PC-3 (cell line): ENCODE results near the gene PGA3.
"Not testable (repeated sequence)": the region's sequence is repeated elsewhere in the genome, so short reads cannot be mapped to it uniquely, and the experiment has no call there.

Source experiments
- CTCF ChIP-seq: fragments of 300-600 bp; sonication (generic); conservative IDR thresholded peaks from 2 replicates; pipeline ENCODE4 v1.5.1; 2017; ENCODE audit warnings: antibody characterized with exemption, low read depth, mild to moderate bottlenecking, low read length
- EZH2phosphoT487 ChIP-seq: fragments of 300-600 bp; sonication (generic); IDR thresholded peaks from 2 replicates; pipeline ENCODE4 v1.6.1; 2018; ENCODE audit warnings: mild to moderate bottlenecking, antibody characterized with exemption, low read length, borderline replicate concordance

- TF ChIP-seq CTCF, EZH2phosphoT487: not testable (repeated sequence)
These were observed 23.3 kb downstream of the PGA3 start for GRCh38 chr11:61226457-61227137.
